ENCODE results near the gene TMEM212.

Gene TMEM212

GRCh38 chr3:171875923-171876412 is 32.8 kb downstream of the TMEM212 start:
- no peak for TF ChIP-seq CTCF (conservative IDR thresholded peaks at IDR 0.05; ENCODE audit: low read depth, low read length)
- no peak for DNase-seq (ENCODE audit: low read depth)
- no peak overlapping the region for H3K4me3 ChIP-seq (ENCODE audit: low read length)

- H3K4me3 ChIP-seq (ENCODE audit: low read length), result no peak overlapping the region
- peak; percentile 93 for DNase-seq (ENCODE audit: low read depth)
- TF ChIP-seq CTCF (conservative IDR thresholded peaks at IDR 0.05; ENCODE audit: low read depth, low read length), result no peak
Measured at GRCh38 chr3:171876680-171877147, 33.6 kb downstream of the TMEM212 start.

- TF ChIP-seq CTCF (conservative IDR thresholded peaks at IDR 0.05; ENCODE audit: low read depth, low read length), result no peak
- DNase-seq (ENCODE audit: low read depth), result no peak
- no peak overlapping the region for H3K4me3 ChIP-seq (ENCODE audit: low read length)
Measured at GRCh38 chr3:171878461-171879225, 35.5 kb downstream of the TMEM212 start.

GRCh38 chr3:171879472-171879871 is 36.3 kb downstream of the TMEM212 start:
- no peak overlapping the region for H3K4me3 ChIP-seq (ENCODE audit: low read length)
- no peak for TF ChIP-seq CTCF (conservative IDR thresholded peaks at IDR 0.05; ENCODE audit: low read depth, low read length)
- DNase-seq (ENCODE audit: low read depth), result no peak

- DNase-seq (ENCODE audit: low read depth), result no peak
- no peak for TF ChIP-seq CTCF (conservative IDR thresholded peaks at IDR 0.05; ENCODE audit: low read depth, low read length)
- no peak overlapping the region for H3K4me3 ChIP-seq (ENCODE audit: low read length)
Measured at GRCh38 chr3:171880101-171880870, 37.1 kb downstream of the TMEM212 start.

- no peak overlapping the region for H3K4me3 ChIP-seq (ENCODE audit: low read length)
- DNase-seq (ENCODE audit: low read depth), result no peak
- TF ChIP-seq CTCF (conservative IDR thresholded peaks at IDR 0.05; ENCODE audit: low read depth, low read length), result no peak
Measured at GRCh38 chr3:171881251-171881650, 38.1 kb downstream of the TMEM212 start.

Data from retinal pigment epithelial cell (primary cell).